GM19395 (cell line): ENCODE measurements around the gene VWA2.
A peak's percentile ranks its signal among the peaks of the same experiment; 100 is the strongest.

Experiments used
- ATAC-seq: cut with Tn5 transposase; IDR thresholded peaks from one replicate; pipeline ENCODE4 v1.9.1; 2021; ENCODE audit warnings: mild to moderate bottlenecking, moderate library complexity; ENCODE audit not compliant: unreplicated experiment

VWA2 gene

DNA sequence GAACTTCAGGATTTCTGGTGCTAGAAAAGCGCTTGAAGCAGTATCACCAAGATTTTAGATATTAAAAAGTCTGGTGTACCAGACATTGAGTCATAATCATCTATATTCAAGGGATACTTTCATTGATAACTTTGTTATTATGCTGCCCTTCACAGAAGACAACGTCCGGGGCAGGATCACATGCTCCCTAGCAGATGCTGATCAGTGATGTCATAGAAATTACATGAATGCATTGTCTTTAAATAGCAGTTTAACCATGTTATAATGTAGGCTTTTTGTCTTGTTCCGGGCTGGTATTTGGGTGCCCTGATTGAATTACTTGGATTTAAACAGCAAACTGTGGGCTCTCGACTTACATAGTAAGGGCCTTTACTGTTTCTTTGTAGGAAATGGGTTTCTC, 54.0 kb downstream of the VWA2 start:
- ATAC-seq = no peak

DNA sequence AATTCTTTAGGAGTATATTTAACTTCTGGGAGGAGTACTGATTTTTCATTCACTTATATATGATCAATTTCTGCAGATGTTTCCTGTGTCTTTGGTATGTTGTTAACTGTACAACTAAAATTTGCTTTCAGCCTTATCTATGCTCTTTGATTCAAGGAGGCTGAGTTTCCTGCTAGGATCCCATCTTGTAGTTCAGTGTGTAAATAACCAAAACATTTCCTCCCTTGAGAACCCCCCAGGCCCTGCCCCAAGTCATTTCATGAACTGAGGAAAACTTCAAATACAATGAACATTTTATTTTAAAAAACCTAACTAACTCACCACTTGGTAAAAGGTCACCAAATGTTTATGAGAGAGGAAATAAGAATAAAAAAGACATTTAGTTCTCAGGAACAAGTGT, 55.5 kb downstream of the VWA2 start:
- no peak for ATAC-seq

DNA sequence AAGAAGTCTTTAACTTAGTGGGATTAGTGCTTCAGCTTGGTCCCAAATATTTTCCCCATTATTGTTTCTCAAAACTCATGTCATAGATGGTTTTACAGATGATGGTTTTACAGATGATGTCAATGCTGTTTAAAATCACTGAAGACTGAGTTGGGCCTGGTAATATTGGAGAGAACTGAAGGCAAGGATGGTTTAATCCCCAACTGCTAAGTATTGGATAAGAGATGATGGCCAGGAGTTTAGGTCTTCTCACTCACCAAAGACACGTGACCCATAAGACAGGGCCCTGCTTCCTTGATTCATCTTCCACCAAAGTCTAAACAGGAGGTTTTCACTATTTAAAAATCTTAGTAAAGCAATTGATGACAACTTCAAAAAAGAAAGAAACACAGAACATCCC, 56.3 kb downstream of the VWA2 start:
- ATAC-seq = no peak

DNA sequence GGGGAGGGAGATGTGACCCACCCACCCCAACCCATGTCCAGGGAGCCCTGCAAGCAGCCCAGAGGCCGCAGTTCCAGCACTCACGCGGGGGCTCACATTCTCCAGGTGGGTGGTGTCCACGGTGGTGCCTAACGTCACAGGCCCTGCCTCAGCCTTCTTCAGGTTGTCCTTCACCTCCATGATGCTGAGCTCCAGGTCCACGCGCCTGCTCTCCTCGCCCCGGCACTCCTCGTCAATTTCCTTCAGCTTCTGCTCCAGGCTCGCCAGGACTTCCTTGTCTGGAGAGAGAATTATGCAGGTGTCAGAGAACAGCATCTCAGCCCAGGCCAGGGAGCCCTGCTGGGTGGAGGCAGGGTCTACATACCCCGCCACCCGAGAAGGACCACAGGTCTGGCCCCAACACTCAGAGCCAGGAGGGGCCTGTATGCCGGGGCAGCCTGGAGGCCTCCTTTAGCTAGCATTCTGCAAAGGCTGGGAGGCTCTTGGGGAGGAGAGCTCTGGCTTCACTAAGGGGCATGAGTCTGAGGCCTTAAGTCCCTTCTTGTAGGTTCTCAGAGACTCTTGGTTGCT, 58.2 kb downstream of the VWA2 start:
- ATAC-seq = no peak

DNA sequence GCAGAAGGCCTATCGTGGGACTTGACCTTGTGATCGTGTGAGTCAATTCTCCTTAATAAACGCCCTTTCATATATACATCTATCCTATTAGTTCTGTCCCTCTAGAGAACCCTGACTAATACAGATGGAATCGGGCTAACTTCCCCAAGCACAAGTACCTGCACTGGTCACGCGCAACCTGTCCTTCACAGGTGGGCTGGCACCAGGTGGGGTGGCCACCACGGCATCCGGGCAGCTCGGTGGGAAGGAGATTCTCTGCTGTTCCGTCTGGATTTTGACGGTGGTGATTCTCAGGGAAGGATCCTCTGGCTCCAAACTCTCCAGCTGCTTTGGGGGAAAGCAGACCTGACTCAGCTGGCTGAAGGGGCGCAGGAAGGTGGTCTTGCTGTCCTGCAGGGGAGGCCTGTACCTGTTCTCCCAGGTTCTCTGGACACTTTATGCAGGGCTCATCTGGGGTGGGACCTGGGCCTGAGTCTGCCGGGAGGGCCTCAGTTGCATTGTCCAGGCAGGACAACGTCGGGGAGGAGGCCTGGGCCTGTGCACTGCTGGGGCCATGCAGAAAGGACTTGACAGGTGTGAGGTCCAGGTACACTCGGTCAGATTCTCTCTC, 61.1 kb downstream of the VWA2 start:
- ATAC-seq = no peak

DNA sequence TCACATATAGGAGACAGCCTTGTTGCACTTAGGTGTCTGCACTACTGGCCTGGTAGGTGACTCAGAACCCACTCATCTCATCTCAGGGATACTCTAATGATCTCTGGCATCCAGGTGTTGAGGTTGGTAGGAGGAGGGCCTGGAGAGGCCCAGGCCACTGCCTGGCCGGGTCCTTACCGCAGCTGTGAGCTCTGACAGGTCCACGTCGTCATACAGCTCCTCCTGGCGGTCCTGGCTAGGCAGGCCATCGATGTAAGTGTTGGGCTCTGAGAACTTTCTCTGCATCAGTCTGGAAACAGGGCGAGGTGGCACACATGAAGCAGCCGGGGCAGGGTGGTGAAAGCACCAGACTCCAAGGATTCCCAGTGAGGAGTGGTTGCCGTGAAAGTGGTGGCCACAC, 62.1 kb downstream of the VWA2 start:
- no peak for ATAC-seq

DNA sequence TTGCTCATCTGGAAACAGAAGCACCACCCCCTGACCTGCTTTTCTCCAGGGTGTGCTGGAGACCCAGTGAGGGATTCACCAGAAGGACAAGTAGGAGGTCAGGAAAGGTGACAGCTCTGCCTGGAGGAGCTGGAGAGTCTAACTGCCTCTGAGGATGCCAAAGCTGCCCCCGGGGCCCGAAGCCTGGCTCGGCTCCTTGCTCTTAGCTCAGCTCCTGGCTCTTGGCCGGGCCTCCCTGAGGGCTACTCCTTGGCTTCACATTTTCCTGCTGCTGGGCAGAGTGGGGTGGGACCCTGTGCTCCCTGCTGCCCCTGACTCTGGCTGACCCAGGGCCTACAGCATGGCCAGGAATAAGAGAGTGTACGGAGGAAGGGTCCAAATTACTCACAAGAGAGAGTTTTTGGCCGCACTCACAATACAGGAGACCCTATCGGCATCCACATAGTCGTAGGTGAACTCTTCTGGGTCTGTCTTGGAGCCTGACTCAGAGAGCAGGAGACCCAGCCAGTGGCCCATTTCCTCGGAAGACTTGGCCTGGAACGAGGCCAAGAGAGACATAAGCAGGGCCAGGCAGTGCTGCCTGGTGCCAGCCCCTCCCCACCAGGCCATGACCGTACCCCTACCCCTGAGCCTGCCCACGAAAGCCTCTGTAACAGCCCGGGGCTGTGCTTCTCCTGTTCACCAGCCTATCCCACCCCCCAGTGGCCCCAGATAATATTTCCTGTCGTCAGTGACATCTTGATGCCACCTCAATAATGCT, 63.1 kb downstream of the VWA2 start:
- ATAC-seq = no peak

DNA sequence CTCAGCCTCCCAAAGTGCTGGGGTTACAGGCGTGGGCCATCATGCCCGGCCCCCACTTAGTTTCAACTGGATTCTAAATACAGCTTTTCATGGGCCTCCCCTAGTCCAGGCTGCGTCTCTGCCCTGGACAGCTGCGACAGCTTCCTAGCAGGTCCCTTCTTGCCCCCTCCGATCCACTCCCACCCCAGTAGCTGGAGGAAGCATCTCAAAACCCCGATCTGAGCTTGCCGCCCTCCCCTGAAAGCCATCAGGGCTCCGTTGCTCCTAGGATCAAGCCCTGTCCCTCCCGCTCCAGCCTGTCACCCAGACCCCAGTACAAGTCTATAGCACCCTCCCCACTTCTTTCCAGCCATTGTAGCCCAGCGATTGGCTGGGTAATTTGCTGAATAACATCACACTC, 64.5 kb downstream of the VWA2 start:
- ATAC-seq = peak; percentile 9

DNA sequence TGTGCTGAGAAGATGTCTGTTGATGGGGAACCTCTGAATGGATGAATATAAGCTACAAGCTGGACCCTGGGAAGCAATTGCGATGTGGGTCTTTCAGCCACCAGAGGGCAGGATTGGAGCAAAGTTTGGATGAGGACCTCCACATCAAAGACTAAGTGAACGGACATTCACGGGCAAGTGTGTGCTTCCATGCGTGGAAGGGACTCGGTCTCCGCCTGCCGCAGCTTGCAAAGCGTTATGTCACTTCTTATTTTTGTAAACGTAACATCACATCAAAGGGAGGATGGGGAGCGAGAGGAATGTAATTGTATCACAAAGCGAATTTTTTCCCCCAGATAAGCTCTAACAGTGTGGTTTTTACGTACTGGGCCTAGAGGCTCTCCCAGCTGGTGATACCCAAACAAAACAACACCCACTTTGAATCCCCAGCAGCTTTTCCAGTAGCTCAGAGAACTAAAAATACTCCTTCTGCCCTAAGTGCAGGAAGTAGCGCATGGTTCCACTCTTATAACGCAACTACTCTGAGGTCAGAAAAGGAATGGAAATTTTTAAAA, 65.0 kb downstream of the VWA2 start:
- ATAC-seq = peak; percentile 87

DNA sequence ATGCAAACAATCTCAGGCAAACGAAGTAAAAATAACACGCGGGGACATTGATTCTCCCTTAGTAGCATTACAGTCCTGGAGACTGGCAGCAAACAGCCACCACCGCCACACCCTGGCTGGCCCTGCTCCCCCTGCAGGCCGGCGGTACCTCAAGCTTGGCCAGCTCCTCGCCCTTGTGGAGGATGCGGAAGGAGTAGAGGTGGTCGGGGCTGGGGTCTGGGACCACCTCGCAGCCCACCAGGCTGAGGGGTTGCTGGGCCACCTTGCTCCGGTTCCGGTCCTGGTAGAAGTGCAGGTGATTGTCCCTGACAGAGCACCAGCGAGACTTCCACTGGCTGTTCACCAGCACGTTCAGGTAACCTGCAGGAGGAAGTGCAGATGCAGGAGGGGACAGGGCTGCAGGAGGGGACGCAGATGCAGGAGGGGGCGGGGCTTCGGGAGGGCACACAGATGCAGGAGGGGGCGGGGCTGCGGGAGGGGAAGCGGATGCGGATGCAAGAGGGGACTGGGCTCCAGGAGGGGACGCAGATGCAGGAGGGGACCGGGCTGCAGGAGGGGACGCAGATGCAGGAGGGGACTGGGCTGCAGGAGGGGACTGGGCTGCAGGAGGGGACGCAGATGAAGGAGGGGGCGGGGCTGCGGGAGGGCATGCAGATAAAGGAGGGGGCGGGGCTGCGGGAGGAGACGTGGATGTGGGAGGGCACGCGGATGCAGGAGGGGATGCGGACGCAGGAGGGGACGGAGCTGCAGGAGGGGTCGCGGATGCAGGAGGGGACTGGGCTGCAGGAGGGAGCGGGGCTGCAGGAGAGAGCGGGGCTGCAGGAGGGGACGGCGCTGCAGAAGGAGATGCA, 65.7 kb downstream of the VWA2 start:
- peak; percentile 68 for ATAC-seq

DNA sequence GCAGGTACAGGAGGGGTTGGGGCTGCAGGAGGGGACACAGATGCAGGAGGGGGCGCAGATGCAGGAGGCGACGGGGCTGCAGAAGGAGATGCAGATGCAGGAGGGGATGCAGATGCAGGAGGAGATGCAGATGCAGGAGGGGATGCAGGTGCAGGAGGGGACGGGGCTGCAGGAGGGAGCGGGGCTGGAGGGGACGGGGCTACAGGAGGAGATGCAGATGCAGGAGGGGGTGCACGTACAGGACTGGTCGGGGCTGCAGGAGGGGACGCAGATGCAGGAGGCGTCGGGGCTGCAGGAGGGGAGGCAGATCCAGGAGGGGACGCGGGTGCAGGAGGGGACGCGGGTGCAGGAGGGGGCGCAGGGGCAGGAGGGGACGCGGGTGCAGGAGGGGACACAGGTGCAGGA, 66.5 kb downstream of the VWA2 start:
- no peak for ATAC-seq

DNA sequence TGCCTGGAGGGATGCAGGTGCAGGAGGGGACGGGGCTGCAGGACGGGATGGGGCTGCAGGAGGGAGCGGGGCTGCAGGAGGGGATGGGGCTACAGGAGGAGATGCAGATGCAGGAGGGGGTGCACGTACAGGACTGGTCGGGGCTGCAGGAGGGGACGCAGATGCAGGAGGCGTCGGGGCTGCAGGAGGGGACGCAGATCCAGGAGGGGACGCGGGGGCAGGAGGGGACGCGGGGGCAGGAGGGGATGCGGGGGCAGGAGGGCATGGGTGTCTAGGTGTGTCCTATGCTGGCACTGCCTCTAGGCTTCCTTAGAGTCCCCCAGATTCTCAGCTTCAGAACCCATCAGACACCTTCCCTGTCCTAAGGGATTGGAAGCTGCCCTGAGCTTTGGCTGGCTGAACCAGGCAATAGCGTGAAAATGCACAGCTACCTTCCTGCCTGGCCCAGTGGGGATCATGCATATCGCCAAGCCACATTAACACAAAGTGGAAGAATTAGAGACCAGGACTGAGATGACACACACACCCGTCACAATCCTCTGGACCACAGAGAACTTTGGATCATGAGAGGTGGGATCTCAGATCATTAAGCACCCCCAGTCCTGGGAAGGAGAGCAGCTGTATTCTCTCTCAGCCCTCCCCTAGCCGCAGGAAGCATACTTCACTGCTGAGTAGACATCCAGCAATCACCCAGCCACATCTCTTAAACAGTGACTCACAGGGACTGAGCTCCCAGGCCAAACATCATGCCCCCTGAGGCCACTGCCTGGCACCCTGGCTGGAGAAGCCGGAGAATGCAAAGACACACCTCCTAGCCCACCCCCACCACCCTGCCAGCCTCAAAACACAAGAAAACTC, 67.3 kb downstream of the VWA2 start:
- ATAC-seq = no peak

DNA sequence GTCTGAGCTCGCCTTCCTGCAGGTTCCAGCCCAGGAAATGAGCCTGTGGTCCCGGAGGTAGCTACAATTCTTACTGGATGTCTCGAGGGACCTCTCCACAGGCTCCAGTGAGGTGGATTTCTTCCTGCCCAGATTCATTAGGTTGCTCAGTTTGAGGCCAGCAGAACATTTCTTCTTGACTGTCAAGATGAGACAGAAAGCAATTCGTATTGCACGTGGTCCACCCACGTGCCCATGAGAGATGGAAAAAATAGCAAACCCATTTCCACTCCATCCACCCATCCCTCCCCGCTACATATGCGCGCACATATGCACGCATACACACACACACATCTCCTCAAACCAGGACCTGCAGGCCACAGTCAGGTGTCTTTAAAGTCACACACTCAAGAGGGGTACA, 68.7 kb downstream of the VWA2 start:
- ATAC-seq = no peak

DNA sequence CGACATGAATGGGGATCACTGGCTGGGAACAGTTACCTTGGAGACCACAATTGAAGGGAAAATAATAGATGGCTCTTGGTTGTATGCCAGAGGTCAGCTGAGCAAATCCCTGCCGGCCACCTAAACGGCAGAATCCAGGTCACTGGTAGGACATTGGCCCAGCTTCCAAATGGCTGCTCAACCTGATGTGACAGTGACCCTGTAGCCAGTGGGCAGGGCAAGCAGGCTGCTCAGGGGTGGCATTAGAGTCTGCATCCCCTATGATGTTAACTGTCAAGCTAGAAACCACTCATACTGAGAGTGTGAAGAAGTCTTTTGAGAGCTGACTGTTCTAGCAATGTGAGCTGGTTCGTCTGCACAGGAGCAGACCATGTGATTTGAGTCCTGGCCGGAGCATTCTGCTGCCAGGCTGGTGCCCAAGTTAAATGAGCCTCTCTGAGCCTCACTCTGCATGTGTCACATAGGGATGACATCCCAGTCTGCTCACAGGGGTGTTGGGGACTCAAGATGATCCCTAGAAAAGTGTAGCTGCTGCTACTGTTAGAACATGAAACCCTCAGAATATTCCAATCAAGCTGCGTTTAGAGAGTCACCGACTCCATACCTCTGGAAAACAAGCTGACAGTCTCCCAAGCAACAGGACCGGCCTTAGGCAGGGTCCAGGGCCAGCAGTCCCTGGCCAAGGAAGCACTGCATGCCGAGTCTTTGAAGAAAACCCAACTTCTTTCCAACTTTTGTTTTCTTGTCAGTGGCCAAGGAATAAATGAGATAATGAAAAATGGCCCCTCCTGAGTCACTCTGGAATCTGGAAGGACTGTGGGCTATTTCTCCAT, 69.7 kb downstream of the VWA2 start:
- no peak for ATAC-seq

DNA sequence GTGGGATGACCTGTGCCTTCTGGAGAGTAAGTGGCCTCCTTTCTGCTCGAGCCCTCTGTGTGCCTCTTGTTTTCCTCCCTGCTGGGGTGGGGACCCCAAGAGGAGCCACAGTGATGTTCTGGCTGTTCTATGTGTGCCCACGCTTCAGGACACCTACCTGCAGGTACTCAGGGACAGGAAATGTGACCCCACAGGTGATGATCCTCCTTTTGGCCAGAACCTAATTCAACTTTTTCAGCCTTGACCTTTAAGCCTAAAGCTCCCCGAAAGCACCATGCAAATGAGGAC, 70.3 kb downstream of the VWA2 start:
- ATAC-seq = no peak

DNA sequence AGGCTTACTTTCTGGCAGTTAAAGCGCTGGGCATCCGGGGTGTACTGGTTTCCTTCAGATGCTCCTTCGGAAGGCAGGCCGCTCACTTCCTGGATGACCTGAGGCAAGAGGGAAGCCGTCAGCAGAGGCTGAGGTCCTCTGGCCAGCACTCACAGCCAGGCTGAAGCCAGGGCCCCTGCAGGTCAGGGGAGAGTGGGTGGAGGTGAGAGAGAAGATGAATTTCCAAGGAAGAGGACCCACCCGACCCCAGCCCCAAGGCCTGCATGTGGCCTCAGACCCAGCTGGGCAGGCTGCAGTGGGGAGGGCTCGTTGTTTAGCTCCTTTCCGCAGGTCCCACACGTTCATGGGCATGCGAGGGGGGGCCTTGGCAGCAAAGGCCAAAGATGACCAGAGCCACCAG, 71.3 kb downstream of the VWA2 start:
- ATAC-seq = no peak

DNA sequence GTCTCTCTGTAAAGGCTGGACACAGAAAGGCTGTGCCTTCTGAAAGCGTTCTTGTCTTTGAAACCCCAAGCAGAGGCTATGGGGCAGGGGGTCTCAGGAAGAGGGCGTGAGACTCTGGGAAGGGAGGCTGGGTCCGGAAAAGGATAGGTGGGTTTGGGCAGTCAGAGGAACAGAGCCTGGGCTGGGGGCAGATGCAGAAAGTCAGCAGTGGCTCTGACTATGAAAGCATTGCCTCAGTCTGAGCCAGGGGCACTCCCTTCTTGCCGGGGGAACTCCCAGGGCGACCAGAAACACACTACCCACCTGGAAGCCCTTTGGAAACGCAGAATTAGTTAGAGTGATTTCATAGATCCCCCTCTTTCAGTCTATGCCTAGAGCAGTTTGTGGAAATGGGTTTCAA, 72.0 kb downstream of the VWA2 start:
- no peak for ATAC-seq

DNA sequence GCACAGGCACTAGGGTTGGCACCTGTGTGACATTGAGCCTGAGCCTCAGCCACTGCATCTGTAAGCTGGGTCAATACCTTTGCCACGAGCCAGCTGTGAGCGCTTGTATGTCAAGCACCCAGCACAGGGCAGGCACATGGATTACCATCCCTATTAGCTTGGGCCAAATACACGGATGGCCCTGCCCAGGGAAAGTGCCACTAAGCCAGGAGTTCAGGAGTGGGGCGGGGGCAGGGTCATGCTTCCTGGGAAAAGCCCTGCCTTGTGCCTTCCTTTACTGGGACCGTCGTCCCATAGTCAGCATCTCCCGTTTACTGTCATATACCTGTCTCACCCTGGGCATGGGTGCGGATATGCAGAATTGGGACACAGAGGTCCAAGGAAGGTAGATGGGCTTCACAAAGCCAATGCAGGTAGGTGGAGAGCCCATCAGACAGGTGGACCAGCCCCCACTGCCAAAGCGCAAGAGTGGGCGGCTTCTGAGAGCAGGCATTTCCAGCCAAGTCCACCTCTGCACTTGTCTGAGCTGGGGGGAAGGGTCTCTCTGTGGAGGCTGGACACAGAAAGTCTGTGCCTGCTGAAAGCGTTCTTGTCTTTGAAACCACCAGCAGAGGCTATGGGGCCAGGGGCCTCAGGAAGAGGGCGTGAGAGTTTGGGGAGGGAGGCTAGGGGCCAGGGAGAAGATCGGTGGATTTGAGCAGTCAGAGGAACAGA, 72.6 kb downstream of the VWA2 start:
- no peak for ATAC-seq

DNA sequence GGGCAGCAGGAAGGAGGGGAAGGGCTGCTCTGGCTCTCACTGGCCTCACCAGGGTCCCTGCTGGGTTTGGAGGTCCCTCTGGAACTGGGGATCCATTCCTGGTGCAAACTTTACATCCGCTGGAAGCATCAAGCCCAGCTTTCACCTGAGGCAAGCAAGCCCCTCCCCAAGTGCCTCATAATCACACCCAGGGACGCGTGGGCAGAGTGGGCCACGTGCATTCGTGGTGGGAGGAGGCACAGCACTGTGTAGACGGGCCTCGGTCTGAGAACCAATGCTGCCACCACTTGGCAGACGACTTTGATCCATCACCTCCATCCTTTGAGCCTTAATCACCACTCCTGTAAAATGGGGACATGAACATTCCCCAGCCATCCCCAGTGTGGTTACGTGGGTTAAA, 74.1 kb downstream of the VWA2 start:
- ATAC-seq = no peak
